Measurements from ENCODE around the gene HS3ST4. TPM values are rescaled to one million over a fixed set of nuclear protein-coding genes. Genes with fewer than 3 reads are reported as not detected.

The HS3ST4 gene
- total RNA-seq, 1 donor from 2014 or later: 1.2 TPM

DNA sequence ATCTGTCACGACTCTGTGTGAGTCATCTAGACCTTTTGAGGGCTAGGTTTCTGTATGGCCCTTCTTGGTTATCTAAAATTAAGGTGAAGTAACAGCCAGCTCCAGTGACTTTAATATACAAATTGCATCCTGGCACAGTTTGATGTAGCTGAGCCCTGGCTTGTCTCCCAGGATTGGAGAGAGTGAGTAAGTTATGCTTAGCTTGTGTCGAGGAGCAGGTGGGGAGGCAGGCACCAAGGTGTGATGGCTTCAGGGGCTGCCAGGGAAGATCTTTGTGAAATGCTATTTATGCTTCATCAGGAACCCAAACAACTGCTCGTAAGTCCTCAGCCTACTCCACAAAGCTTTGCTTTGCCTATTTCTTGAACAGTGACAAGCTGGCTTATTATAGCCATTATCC, 261.2 kb downstream of the HS3ST4 start:
- Mint-ChIP-seq H3K4me3 (ENCODE audit: unreplicated experiment) (no peak overlapping the region), H3K9me3 (ENCODE audit: unreplicated experiment) (peaks cover 4% of the 10 kb centered on the region), H3K27ac (ENCODE audit: unreplicated experiment) (no peak overlapping the region), H3K4me1 (ENCODE audit: low read depth, unreplicated experiment) (peaks cover 4% of the 10 kb centered on the region), H3K27me3 (ENCODE audit: low read depth, unreplicated experiment) (peaks cover 2% of the 10 kb centered on the region), H3K36me3 (ENCODE audit: low read depth, unreplicated experiment) (no peaks in the 10 kb centered on the region)
- H3K4me3 ChIP-seq (ENCODE audit: insufficient read depth, low read depth, low read length): no peak overlapping the region
- DNase-seq (ENCODE audit: low read depth) (no peak), FAIRE-seq (no peak)
- H3K9ac ChIP-seq (ENCODE audit: low read length): no peak overlapping the region
- no peak overlapping the region for H2AFZ ChIP-seq (ENCODE audit: low read depth, low read length)
- no peak overlapping the region for H3K27ac ChIP-seq (ENCODE audit: low read depth, low read length)
- H3K79me2 ChIP-seq (ENCODE audit: insufficient read depth, low read length): no peaks in the 10 kb centered on the region
- no peaks in the 10 kb centered on the region for H4K20me1 ChIP-seq (ENCODE audit: insufficient read depth, low read length)
- no peaks in the 10 kb centered on the region for H3K27me3 ChIP-seq (ENCODE audit: insufficient read depth, low read length)
- H3K9me3 ChIP-seq (ENCODE audit: insufficient read depth, low read depth, low read length): peaks cover 6% of the 10 kb centered on the region
- TF ChIP-seq, protein P1, sequence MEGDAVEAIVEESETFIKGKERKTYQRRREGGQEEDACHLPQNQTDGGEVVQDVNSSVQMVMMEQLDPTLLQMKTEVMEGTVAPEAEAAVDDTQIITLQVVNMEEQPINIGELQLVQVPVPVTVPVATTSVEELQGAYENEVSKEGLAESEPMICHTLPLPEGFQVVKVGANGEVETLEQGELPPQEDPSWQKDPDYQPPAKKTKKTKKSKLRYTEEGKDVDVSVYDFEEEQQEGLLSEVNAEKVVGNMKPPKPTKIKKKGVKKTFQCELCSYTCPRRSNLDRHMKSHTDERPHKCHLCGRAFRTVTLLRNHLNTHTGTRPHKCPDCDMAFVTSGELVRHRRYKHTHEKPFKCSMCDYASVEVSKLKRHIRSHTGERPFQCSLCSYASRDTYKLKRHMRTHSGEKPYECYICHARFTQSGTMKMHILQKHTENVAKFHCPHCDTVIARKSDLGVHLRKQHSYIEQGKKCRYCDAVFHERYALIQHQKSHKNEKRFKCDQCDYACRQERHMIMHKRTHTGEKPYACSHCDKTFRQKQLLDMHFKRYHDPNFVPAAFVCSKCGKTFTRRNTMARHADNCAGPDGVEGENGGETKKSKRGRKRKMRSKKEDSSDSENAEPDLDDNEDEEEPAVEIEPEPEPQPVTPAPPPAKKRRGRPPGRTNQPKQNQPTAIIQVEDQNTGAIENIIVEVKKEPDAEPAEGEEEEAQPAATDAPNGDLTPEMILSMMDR (IDR thresholded peaks at IDR 0.05; ENCODE audit: insufficient read depth, low read depth, low read length): no peak
- no peak for TF ChIP-seq EZH2 (IDR thresholded peaks at IDR 0.05; ENCODE audit: insufficient read depth, low read length)
- H3K4me2 ChIP-seq (ENCODE audit: low read length): no peak overlapping the region
- H3K36me3 ChIP-seq (ENCODE audit: insufficient read depth, low read length): no peaks in the 10 kb centered on the region
- H3K4me1 ChIP-seq (ENCODE audit: insufficient read depth, low read length): no peaks in the 10 kb centered on the region

DNA sequence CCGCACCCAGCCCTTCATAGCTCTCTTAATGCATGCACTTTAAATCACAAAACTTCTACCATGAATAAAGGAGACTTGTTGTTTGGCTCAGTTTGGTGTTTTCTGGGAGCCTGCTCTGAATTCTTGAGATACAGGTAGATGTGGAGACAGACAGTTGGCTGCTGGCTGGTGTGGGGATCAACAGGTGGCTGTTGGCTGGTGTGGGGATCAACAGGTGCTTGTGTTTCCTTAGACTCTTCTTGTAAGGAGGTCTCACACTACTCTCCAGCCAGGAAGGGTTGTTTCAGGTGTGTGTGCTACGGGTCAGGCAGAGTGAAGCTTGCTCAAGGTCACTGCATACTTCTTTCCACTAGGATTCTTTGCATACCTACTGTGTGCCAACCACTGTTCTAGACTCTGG, 265.9 kb downstream of the HS3ST4 start:
- Mint-ChIP-seq H3K9me3 (ENCODE audit: unreplicated experiment) (peaks cover 10% of the 10 kb centered on the region), H3K4me1 (ENCODE audit: low read depth, unreplicated experiment) (no peaks in the 10 kb centered on the region), H3K27ac (ENCODE audit: unreplicated experiment) (no peak overlapping the region), H3K27me3 (ENCODE audit: low read depth, unreplicated experiment) (peaks cover 2% of the 10 kb centered on the region), H3K36me3 (ENCODE audit: low read depth, unreplicated experiment) (no peaks in the 10 kb centered on the region), H3K4me3 (ENCODE audit: unreplicated experiment) (no peak overlapping the region)
- Histone ChIP-seq H2AFZ (ENCODE audit: low read depth, low read length) (no peak overlapping the region), H3K4me1 (ENCODE audit: insufficient read depth, low read length) (no peaks in the 10 kb centered on the region), H3K27ac (ENCODE audit: low read depth, low read length) (no peak overlapping the region), H3K9ac (ENCODE audit: low read length) (no peak overlapping the region), H3K4me3 (ENCODE audit: insufficient read depth, low read depth, low read length) (no peak overlapping the region), H4K20me1 (ENCODE audit: insufficient read depth, low read length) (no peaks in the 10 kb centered on the region), H3K79me2 (ENCODE audit: insufficient read depth, low read length) (no peaks in the 10 kb centered on the region), H3K27me3 (ENCODE audit: insufficient read depth, low read length) (no peaks in the 10 kb centered on the region), H3K4me2 (ENCODE audit: low read length) (no peak overlapping the region), H3K36me3 (ENCODE audit: insufficient read depth, low read length) (no peaks in the 10 kb centered on the region), H3K9me3 (ENCODE audit: insufficient read depth, low read depth, low read length) (peaks cover 8% of the 10 kb centered on the region)
- TF ChIP-seq, protein P1 (IDR thresholded peaks at IDR 0.05; ENCODE audit: insufficient read depth, low read depth, low read length): no peak
- TF ChIP-seq EZH2 (IDR thresholded peaks at IDR 0.05; ENCODE audit: insufficient read depth, low read length): no peak
- DNase-seq (ENCODE audit: low read depth): no peak
- FAIRE-seq: no peak

DNA sequence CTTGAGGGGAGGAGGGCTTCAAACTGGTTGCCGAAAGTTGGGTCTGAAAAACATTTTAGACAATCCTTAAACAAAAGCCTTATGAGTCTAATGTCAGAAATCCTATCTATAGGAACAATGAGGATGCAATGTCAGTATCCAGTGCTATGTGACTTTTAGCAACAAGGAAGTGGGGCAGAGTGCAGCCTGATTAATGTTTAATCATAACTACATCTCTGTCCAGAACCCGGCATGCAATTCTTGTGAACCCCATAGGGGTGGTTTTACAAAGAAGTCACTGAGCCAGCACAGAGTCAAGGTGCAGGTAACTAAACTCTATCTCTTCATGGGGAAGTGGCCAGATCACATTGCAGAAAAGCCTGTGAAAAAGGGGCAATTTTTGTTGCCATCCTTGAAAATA, 267.5 kb downstream of the HS3ST4 start:
- H3K9me3 Mint-ChIP-seq (ENCODE audit: unreplicated experiment): peaks cover 10% of the 10 kb centered on the region
- Histone ChIP-seq H3K4me1 (ENCODE audit: insufficient read depth, low read length) (no peaks in the 10 kb centered on the region), H3K4me2 (ENCODE audit: low read length) (no peak overlapping the region), H3K36me3 (ENCODE audit: insufficient read depth, low read length) (no peaks in the 10 kb centered on the region), H3K27me3 (ENCODE audit: insufficient read depth, low read length) (no peaks in the 10 kb centered on the region), H3K4me3 (ENCODE audit: insufficient read depth, low read depth, low read length) (no peak overlapping the region), H3K79me2 (ENCODE audit: insufficient read depth, low read length) (no peaks in the 10 kb centered on the region), H3K9me3 (ENCODE audit: insufficient read depth, low read depth, low read length) (peaks cover 8% of the 10 kb centered on the region), H3K9ac (ENCODE audit: low read length) (no peak overlapping the region), H3K27ac (ENCODE audit: low read depth, low read length) (no peak overlapping the region), H2AFZ (ENCODE audit: low read depth, low read length) (no peak overlapping the region), H4K20me1 (ENCODE audit: insufficient read depth, low read length) (no peaks in the 10 kb centered on the region)
- H3K36me3 Mint-ChIP-seq (ENCODE audit: low read depth, unreplicated experiment): no peaks in the 10 kb centered on the region
- TF ChIP-seq, protein P1 (IDR thresholded peaks at IDR 0.05; ENCODE audit: insufficient read depth, low read depth, low read length): no peak
- TF ChIP-seq EZH2 (IDR thresholded peaks at IDR 0.05; ENCODE audit: insufficient read depth, low read length): no peak
- FAIRE-seq: no peak
- H3K4me1 Mint-ChIP-seq (ENCODE audit: low read depth, unreplicated experiment): no peaks in the 10 kb centered on the region
- H3K4me3 Mint-ChIP-seq (ENCODE audit: unreplicated experiment): no peak overlapping the region
- H3K27ac Mint-ChIP-seq (ENCODE audit: unreplicated experiment): no peak overlapping the region
- DNase-seq (ENCODE audit: low read depth): no peak
- no peaks in the 10 kb centered on the region for H3K27me3 Mint-ChIP-seq (ENCODE audit: low read depth, unreplicated experiment)

Data from astrocyte (in vitro differentiated cells and primary cell).